Measurements from ENCODE around the gene FAM209B.
A peak's percentile ranks its signal among the peaks of the same experiment; 100 is the strongest.
"Not testable (repeated sequence)": the region's sequence is repeated elsewhere in the genome, so short reads cannot be mapped to it uniquely, and the experiment has no call there.

The FAM209B gene

GRCh38 chr20:56537997-56538396 is 5.0 kb downstream of the FAM209B start:
- TF ChIP-seq SUZ12 (IDR thresholded peaks at IDR 0.05; ENCODE audit: extremely low read depth, insufficient read depth, insufficient read length) (no peak), ZNF274 (IDR thresholded peaks at IDR 0.05; ENCODE audit: low read depth, low read length) (no peak), YY1 (IDR thresholded peaks at IDR 0.05; ENCODE audit: insufficient read depth, insufficient read length) (no peak)
- no peak overlapping the region for H3K4me3 ChIP-seq (ENCODE audit: insufficient read length, low read depth)
- H3K9ac ChIP-seq (ENCODE audit: insufficient read length, low read depth): no peak overlapping the region

GRCh38 chr20:56540415-56540814 is 7.4 kb downstream of the FAM209B start:
- no peaks in the 10 kb centered on the region for H3K27me3 ChIP-seq (ENCODE audit: insufficient read depth, insufficient read length)
- no peaks in the 10 kb centered on the region for H3K4me1 ChIP-seq (ENCODE audit: insufficient read depth, insufficient read length)
- no peaks in the 10 kb centered on the region for H3K36me3 ChIP-seq (ENCODE audit: insufficient read depth, insufficient read length, low read length)
- no peak for TF ChIP-seq SUZ12 (IDR thresholded peaks at IDR 0.05; ENCODE audit: extremely low read depth, insufficient read depth, insufficient read length)
- no peak for TF ChIP-seq YY1 (IDR thresholded peaks at IDR 0.05; ENCODE audit: insufficient read depth, insufficient read length)
- TF ChIP-seq ZNF274 (IDR thresholded peaks at IDR 0.05; ENCODE audit: low read depth, low read length): no peak
- H3K4me3 ChIP-seq (ENCODE audit: insufficient read length, low read depth): no peak overlapping the region
- no peaks in the 10 kb centered on the region for H3K9me3 ChIP-seq (ENCODE audit: insufficient read depth, low read length)
- no peak for DNase-seq (ENCODE audit: low read depth, low spot score)
- no peak overlapping the region for H3K9ac ChIP-seq (ENCODE audit: insufficient read length, low read depth)

More at GRCh38 chr20:56537997-56538396, 5.0 kb downstream of the FAM209B start:
- Histone ChIP-seq H3K9me3 (ENCODE audit: insufficient read depth, low read length) (no peaks in the 10 kb centered on the region), H3K36me3 (ENCODE audit: insufficient read depth, insufficient read length, low read length) (no peaks in the 10 kb centered on the region), H3K4me1 (ENCODE audit: insufficient read depth, insufficient read length) (no peaks in the 10 kb centered on the region), H3K27me3 (ENCODE audit: insufficient read depth, insufficient read length) (no peaks in the 10 kb centered on the region)
- DNase-seq (ENCODE audit: low read depth, low spot score): no peak

- Histone ChIP-seq H3K36me3 (ENCODE audit: insufficient read depth, insufficient read length, low read length) (no peaks in the 10 kb centered on the region), H3K4me1 (ENCODE audit: insufficient read depth, insufficient read length) (no peaks in the 10 kb centered on the region), H3K9me3 (ENCODE audit: insufficient read depth, low read length) (no peaks in the 10 kb centered on the region), H3K4me3 (ENCODE audit: insufficient read length, low read depth) (no peak overlapping the region), H3K9ac (ENCODE audit: insufficient read length, low read depth) (no peak overlapping the region), H3K27me3 (ENCODE audit: insufficient read depth, insufficient read length) (no peaks in the 10 kb centered on the region)
- DNase-seq (ENCODE audit: low read depth, low spot score): no peak
- TF ChIP-seq YY1 (IDR thresholded peaks at IDR 0.05; ENCODE audit: insufficient read depth, insufficient read length) (no peak), SUZ12 (IDR thresholded peaks at IDR 0.05; ENCODE audit: extremely low read depth, insufficient read depth, insufficient read length) (no peak), ZNF274 (IDR thresholded peaks at IDR 0.05; ENCODE audit: low read depth, low read length) (no peak)
Observed at GRCh38 chr20:56542489-56543030, 9.5 kb downstream of the FAM209B start.

GRCh38 chr20:56551571-56551970 is 18.5 kb downstream of the FAM209B start:
- Histone ChIP-seq H3K9me3 (ENCODE audit: insufficient read depth, low read length) (peaks cover 11% of the 10 kb centered on the region; the same call in 1 of the 2 replicates), H3K4me1 (ENCODE audit: insufficient read depth, insufficient read length) (no peaks in the 10 kb centered on the region), H3K27me3 (ENCODE audit: insufficient read depth, insufficient read length) (no peaks in the 10 kb centered on the region), H3K4me3 (ENCODE audit: insufficient read length, low read depth) (no peak overlapping the region), H3K36me3 (ENCODE audit: insufficient read depth, insufficient read length, low read length) (no peaks in the 10 kb centered on the region), H3K9ac (ENCODE audit: insufficient read length, low read depth) (no peak overlapping the region)
- TF ChIP-seq ZNF274 (IDR thresholded peaks at IDR 0.05; ENCODE audit: low read depth, low read length) (no peak), YY1 (IDR thresholded peaks at IDR 0.05; ENCODE audit: insufficient read depth, insufficient read length) (no peak), SUZ12 (IDR thresholded peaks at IDR 0.05; ENCODE audit: extremely low read depth, insufficient read depth, insufficient read length) (no peak)
- no peak for DNase-seq (ENCODE audit: low read depth, low spot score)

- TF ChIP-seq ZNF274 (IDR thresholded peaks at IDR 0.05; ENCODE audit: low read depth, low read length) (no peak), YY1 (IDR thresholded peaks at IDR 0.05; ENCODE audit: insufficient read depth, insufficient read length) (no peak), SUZ12 (IDR thresholded peaks at IDR 0.05; ENCODE audit: extremely low read depth, insufficient read depth, insufficient read length) (no peak)
- peaks cover 11% of the 10 kb centered on the region; the same call in 1 of the 2 replicates for H3K9me3 ChIP-seq (ENCODE audit: insufficient read depth, low read length)
- no peaks in the 10 kb centered on the region for H3K27me3 ChIP-seq (ENCODE audit: insufficient read depth, insufficient read length)
- no peaks in the 10 kb centered on the region for H3K36me3 ChIP-seq (ENCODE audit: insufficient read depth, insufficient read length, low read length)
- no peak for DNase-seq (ENCODE audit: low read depth, low spot score)
- H3K9ac ChIP-seq (ENCODE audit: insufficient read length, low read depth): no peak overlapping the region
- no peaks in the 10 kb centered on the region for H3K4me1 ChIP-seq (ENCODE audit: insufficient read depth, insufficient read length)
- no peak overlapping the region for H3K4me3 ChIP-seq (ENCODE audit: insufficient read length, low read depth)
Observed at GRCh38 chr20:56552911-56553629, 20.0 kb downstream of the FAM209B start.

- H3K36me3 ChIP-seq (ENCODE audit: insufficient read depth, insufficient read length, low read length): no peaks in the 10 kb centered on the region
- H3K9me3 ChIP-seq (ENCODE audit: insufficient read depth, low read length): no peaks in the 10 kb centered on the region
- H3K4me3 ChIP-seq (ENCODE audit: insufficient read length, low read depth): no peak overlapping the region
- TF ChIP-seq YY1 (IDR thresholded peaks at IDR 0.05; ENCODE audit: insufficient read depth, insufficient read length) (no peak), ZNF274 (IDR thresholded peaks at IDR 0.05; ENCODE audit: low read depth, low read length) (no peak), SUZ12 (IDR thresholded peaks at IDR 0.05; ENCODE audit: extremely low read depth, insufficient read depth, insufficient read length) (no peak)
- H3K27me3 ChIP-seq (ENCODE audit: insufficient read depth, insufficient read length): no peaks in the 10 kb centered on the region
- no peak overlapping the region for H3K9ac ChIP-seq (ENCODE audit: insufficient read length, low read depth)
- DNase-seq (ENCODE audit: low read depth, low spot score): peak; percentile 23
- no peaks in the 10 kb centered on the region for H3K4me1 ChIP-seq (ENCODE audit: insufficient read depth, insufficient read length)
Observed at GRCh38 chr20:56554869-56555268, 21.8 kb downstream of the FAM209B start.

GRCh38 chr20:56558968-56559367 is 25.9 kb downstream of the FAM209B start:
- no peak overlapping the region for H3K4me3 ChIP-seq (ENCODE audit: insufficient read length, low read depth)
- TF ChIP-seq SUZ12 (IDR thresholded peaks at IDR 0.05; ENCODE audit: extremely low read depth, insufficient read depth, insufficient read length) (no peak), ZNF274 (IDR thresholded peaks at IDR 0.05; ENCODE audit: low read depth, low read length) (no peak), YY1 (IDR thresholded peaks at IDR 0.05; ENCODE audit: insufficient read depth, insufficient read length) (no peak)
- no peaks in the 10 kb centered on the region for H3K4me1 ChIP-seq (ENCODE audit: insufficient read depth, insufficient read length)
- H3K9ac ChIP-seq (ENCODE audit: insufficient read length, low read depth): no peak overlapping the region
- no peak for DNase-seq (ENCODE audit: low read depth, low spot score)
- H3K9me3 ChIP-seq (ENCODE audit: insufficient read depth, low read length): no peaks in the 10 kb centered on the region
- H3K27me3 ChIP-seq (ENCODE audit: insufficient read depth, insufficient read length): no peaks in the 10 kb centered on the region
- H3K36me3 ChIP-seq (ENCODE audit: insufficient read depth, insufficient read length, low read length): no peaks in the 10 kb centered on the region

GRCh38 chr20:56564526-56564925 is 31.5 kb downstream of the FAM209B start:
- not testable (repeated sequence) for H3K4me3 ChIP-seq (ENCODE audit: insufficient read length, low read depth); DNase-seq (ENCODE audit: low read depth, low spot score); H3K9ac ChIP-seq (ENCODE audit: insufficient read length, low read depth); H3K27me3 ChIP-seq (ENCODE audit: insufficient read depth, insufficient read length); H3K4me1 ChIP-seq (ENCODE audit: insufficient read depth, insufficient read length); H3K36me3 ChIP-seq (ENCODE audit: insufficient read depth, insufficient read length, low read length); H3K9me3 ChIP-seq (ENCODE audit: insufficient read depth, low read length)
